Memory B cell (primary cell): ENCODE data around the gene HAVCR2.
"Not testable (repeated sequence)": the region's sequence is repeated elsewhere in the genome, so short reads cannot be mapped to it uniquely, and the experiment has no call there.

Experiments used
- ATAC-seq: fragments of 150-1000 bp; cut with Tn5 transposase; 2 replicates; pipeline ENCODE4 v1.10.0; 2021; ENCODE audit warnings: low read depth, mild to moderate bottlenecking, moderate library complexity
- DNase-seq, 2 donors: peaks; one replicate each; pipeline ENCODE4 v3.0.0; 2022; ENCODE audit warnings: low spot score in 2 of 2
- H3K27ac Mint-ChIP-seq: one replicate; pipeline ENCODE4 v1.8.0; 2022; ENCODE audit warnings: mild to moderate bottlenecking, moderate library complexity, mixed read lengths
- H3K27me3 Mint-ChIP-seq: one replicate; pipeline ENCODE4 v1.8.0; 2022; ENCODE audit warnings: mixed read lengths
- H3K36me3 Mint-ChIP-seq: one replicate; pipeline ENCODE4 v1.8.0; 2022; ENCODE audit warnings: mild to moderate bottlenecking, mixed read lengths
- H3K4me1 Mint-ChIP-seq: one replicate; pipeline ENCODE4 v1.8.0; 2022; ENCODE audit warnings: mixed read lengths
- H3K4me3 Mint-ChIP-seq: one replicate; pipeline ENCODE4 v1.8.0; 2022; ENCODE audit warnings: mild to moderate bottlenecking, moderate library complexity, mixed read lengths
- H3K9me3 Mint-ChIP-seq: one replicate; pipeline ENCODE4 v1.8.0; 2022; ENCODE audit warnings: mixed read lengths

The HAVCR2 gene

GRCh38 chr5:157068785-157069184 lies 40.1 kb downstream of the HAVCR2 start:
- Mint-ChIP-seq H3K9me3 (no peaks in the 10 kb centered on the region), H3K36me3 (no peaks in the 10 kb centered on the region), H3K4me1 (peaks cover 3% of the 10 kb centered on the region), H3K4me3 (no peak overlapping the region), H3K27me3 (peaks cover 2% of the 10 kb centered on the region), H3K27ac (no peak overlapping the region)
- no peak for ATAC-seq
- no peak for DNase-seq

GRCh38 chr5:157068339-157068738 lies 40.5 kb downstream of the HAVCR2 start:
- ATAC-seq (no peak), DNase-seq (no peak)
- Mint-ChIP-seq H3K9me3 (no peaks in the 10 kb centered on the region), H3K4me1 (peaks cover 3% of the 10 kb centered on the region), H3K4me3 (no peak overlapping the region), H3K36me3 (no peaks in the 10 kb centered on the region), H3K27me3 (peaks cover 2% of the 10 kb centered on the region), H3K27ac (no peak overlapping the region)

GRCh38 chr5:157067005-157067404 lies 41.8 kb downstream of the HAVCR2 start:
- H3K9me3 Mint-ChIP-seq: no peaks in the 10 kb centered on the region
- no peak overlapping the region for H3K27ac Mint-ChIP-seq
- no peak for ATAC-seq
- peaks cover 2% of the 10 kb centered on the region for H3K27me3 Mint-ChIP-seq
- peaks cover 3% of the 10 kb centered on the region for H3K4me1 Mint-ChIP-seq
- H3K4me3 Mint-ChIP-seq: no peak overlapping the region
- no peak for DNase-seq
- H3K36me3 Mint-ChIP-seq: no peaks in the 10 kb centered on the region

- no peaks in the 10 kb centered on the region for H3K27me3 Mint-ChIP-seq
- no peak overlapping the region for H3K4me3 Mint-ChIP-seq
- H3K4me1 Mint-ChIP-seq: peaks cover 3% of the 10 kb centered on the region
- H3K27ac Mint-ChIP-seq: no peak overlapping the region
- H3K36me3 Mint-ChIP-seq: no peaks in the 10 kb centered on the region
- DNase-seq (no peak), ATAC-seq (no peak)
- no peaks in the 10 kb centered on the region for H3K9me3 Mint-ChIP-seq
These were observed 42.8 kb downstream of the HAVCR2 start for GRCh38 chr5:157066080-157066479.

GRCh38 chr5:157063776-157064430 lies 44.9 kb downstream of the HAVCR2 start:
- no peak overlapping the region for H3K27ac Mint-ChIP-seq
- no peaks in the 10 kb centered on the region for H3K9me3 Mint-ChIP-seq
- H3K36me3 Mint-ChIP-seq: no peaks in the 10 kb centered on the region
- no peak overlapping the region for H3K4me3 Mint-ChIP-seq
- no peaks in the 10 kb centered on the region for H3K27me3 Mint-ChIP-seq
- peaks cover 3% of the 10 kb centered on the region for H3K4me1 Mint-ChIP-seq
- ATAC-seq (no peak), DNase-seq (no peak)

- no peaks in the 10 kb centered on the region for H3K36me3 Mint-ChIP-seq
- no peak overlapping the region for H3K27ac Mint-ChIP-seq
- peaks cover 2% of the 10 kb centered on the region for H3K4me1 Mint-ChIP-seq
- H3K4me3 Mint-ChIP-seq: no peak overlapping the region
- no peaks in the 10 kb centered on the region for H3K27me3 Mint-ChIP-seq
- ATAC-seq: no peak
- no peaks in the 10 kb centered on the region for H3K9me3 Mint-ChIP-seq
- DNase-seq: no peak
These were observed 49.0 kb downstream of the HAVCR2 start for GRCh38 chr5:157059891-157060290.

GRCh38 chr5:157059093-157059539 lies 49.7 kb downstream of the HAVCR2 start, which contains the start of gene HAVCR1:
TSS of gene HAVCR1 (minus strand) at chr5:157059116. CDS start at chr5:157057943, 1,173 bp downstream.
- no peaks in the 10 kb centered on the region for H3K9me3 Mint-ChIP-seq
- H3K27me3 Mint-ChIP-seq: no peaks in the 10 kb centered on the region
- no peak within 1 kb of the TSS for H3K4me3 Mint-ChIP-seq
- DNase-seq (no peak), ATAC-seq (no peak)
- H3K27ac Mint-ChIP-seq: no peak within 1 kb of the TSS
- H3K4me1 Mint-ChIP-seq: peaks cover 2% of the 10 kb centered on the region
- no peaks in the 10 kb centered on the region for H3K36me3 Mint-ChIP-seq

- DNase-seq (no peak), ATAC-seq (no peak)
- Mint-ChIP-seq H3K27me3 (no peaks in the 10 kb centered on the region), H3K9me3 (no peaks in the 10 kb centered on the region), H3K27ac (no peak overlapping the region), H3K36me3 (no peaks in the 10 kb centered on the region), H3K4me1 (peaks cover 2% of the 10 kb centered on the region), H3K4me3 (no peak overlapping the region)
These were observed 51.1 kb downstream of the HAVCR2 start for GRCh38 chr5:157057459-157058370.

- not testable (repeated sequence) for H3K36me3 Mint-ChIP-seq, H3K4me3 Mint-ChIP-seq, H3K27me3 Mint-ChIP-seq, ATAC-seq, H3K4me1 Mint-ChIP-seq, H3K9me3 Mint-ChIP-seq, DNase-seq, H3K27ac Mint-ChIP-seq
These were observed 52.0 kb downstream of the HAVCR2 start for GRCh38 chr5:157056848-157057247.

GRCh38 chr5:157051604-157052245 lies 57.1 kb downstream of the HAVCR2 start:
- Mint-ChIP-seq H3K27ac (no peak overlapping the region), H3K27me3 (peaks cover 4% of the 10 kb centered on the region)

GRCh38 chr5:157050050-157050449 lies 58.8 kb downstream of the HAVCR2 start:
- Mint-ChIP-seq H3K4me1 (peaks cover 5% of the 10 kb centered on the region), H3K27me3 (peaks cover 5% of the 10 kb centered on the region), H3K9me3 (no peaks in the 10 kb centered on the region), H3K36me3 (no peaks in the 10 kb centered on the region), H3K27ac (no peak overlapping the region), H3K4me3 (no peak overlapping the region)
- ATAC-seq: no peak
- DNase-seq: no peak

More at GRCh38 chr5:157051604-157052245, 57.1 kb downstream of the HAVCR2 start:
- Mint-ChIP-seq H3K4me1 (peaks cover 5% of the 10 kb centered on the region), H3K36me3 (no peaks in the 10 kb centered on the region), H3K4me3 (no peak overlapping the region), H3K9me3 (no peaks in the 10 kb centered on the region)
- ATAC-seq (no peak), DNase-seq (no peak)

- no peak overlapping the region for H3K4me3 Mint-ChIP-seq
- no peaks in the 10 kb centered on the region for H3K9me3 Mint-ChIP-seq
- DNase-seq (no peak), ATAC-seq (no peak)
- no peaks in the 10 kb centered on the region for H3K36me3 Mint-ChIP-seq
- H3K27ac Mint-ChIP-seq: no peak overlapping the region
- peaks cover 5% of the 10 kb centered on the region for H3K4me1 Mint-ChIP-seq
- H3K27me3 Mint-ChIP-seq: peaks cover 5% of the 10 kb centered on the region
These were observed 59.2 kb downstream of the HAVCR2 start for GRCh38 chr5:157049605-157050004.

- ATAC-seq (no peak), DNase-seq (no peak)
- Mint-ChIP-seq H3K27me3 (peaks cover 7% of the 10 kb centered on the region), H3K4me3 (no peak overlapping the region), H3K36me3 (no peaks in the 10 kb centered on the region), H3K27ac (no peak overlapping the region), H3K9me3 (no peaks in the 10 kb centered on the region), H3K4me1 (peaks cover 8% of the 10 kb centered on the region)
These were observed 60.9 kb downstream of the HAVCR2 start for GRCh38 chr5:157047898-157048297.

GRCh38 chr5:157047016-157047415 lies 61.8 kb downstream of the HAVCR2 start:
- not testable (repeated sequence) for H3K36me3 Mint-ChIP-seq, ATAC-seq, H3K27ac Mint-ChIP-seq, H3K4me3 Mint-ChIP-seq, DNase-seq, H3K27me3 Mint-ChIP-seq, H3K4me1 Mint-ChIP-seq, H3K9me3 Mint-ChIP-seq
